IMR-90 (cell line): Measurements from ENCODE around the gene RTN3.

Experiments
- MAZ ChIP-seq: IDR thresholded peaks from 2 replicates; pipeline ENCODE4 v1.6.1; 2012; ENCODE audit warnings: low read depth, mild to moderate bottlenecking, low read length, improper control_type of control experiment, moderate library complexity, borderline replicate concordance
- NFE2L2 ChIP-seq: fragments of 150-350 bp; IDR thresholded peaks from 2 replicates; pipeline ENCODE4 v1.6.1; 2016; ENCODE audit warnings: low read depth, mild to moderate bottlenecking, low read length
- POLR2A ChIP-seq: IDR thresholded peaks from 2 replicates; pipeline ENCODE4 v1.6.1; 2012; ENCODE audit warnings: mild to moderate bottlenecking, low read depth, low read length
- RAD21 ChIP-seq: IDR thresholded peaks from 2 replicates; pipeline ENCODE4 v1.6.1; 2012; ENCODE audit warnings: low read length, improper control_type of control experiment
- SMC3 ChIP-seq: fragments of 150-350 bp; IDR thresholded peaks from 2 replicates; pipeline ENCODE4 v1.6.1; 2016; ENCODE audit warnings: low read depth, mild to moderate bottlenecking, antibody characterized with exemption, low read length, moderate library complexity
- USF2 ChIP-seq: fragments of 150-350 bp; IDR thresholded peaks from 2 replicates; pipeline ENCODE4 v1.6.1; 2017; ENCODE audit warnings: mild to moderate bottlenecking, antibody characterized with exemption, low read length, low read depth
- TF ChIP-seq, protein P1 (sequence below): conservative IDR thresholded peaks from 2 replicates; pipeline ENCODE4 v1.5.1; 2012; ENCODE audit warnings: mild to moderate bottlenecking, low read depth, low read length, improper control_type of control experiment

- no peak for TF ChIP-seq POLR2A
- TF ChIP-seq, protein P1, sequence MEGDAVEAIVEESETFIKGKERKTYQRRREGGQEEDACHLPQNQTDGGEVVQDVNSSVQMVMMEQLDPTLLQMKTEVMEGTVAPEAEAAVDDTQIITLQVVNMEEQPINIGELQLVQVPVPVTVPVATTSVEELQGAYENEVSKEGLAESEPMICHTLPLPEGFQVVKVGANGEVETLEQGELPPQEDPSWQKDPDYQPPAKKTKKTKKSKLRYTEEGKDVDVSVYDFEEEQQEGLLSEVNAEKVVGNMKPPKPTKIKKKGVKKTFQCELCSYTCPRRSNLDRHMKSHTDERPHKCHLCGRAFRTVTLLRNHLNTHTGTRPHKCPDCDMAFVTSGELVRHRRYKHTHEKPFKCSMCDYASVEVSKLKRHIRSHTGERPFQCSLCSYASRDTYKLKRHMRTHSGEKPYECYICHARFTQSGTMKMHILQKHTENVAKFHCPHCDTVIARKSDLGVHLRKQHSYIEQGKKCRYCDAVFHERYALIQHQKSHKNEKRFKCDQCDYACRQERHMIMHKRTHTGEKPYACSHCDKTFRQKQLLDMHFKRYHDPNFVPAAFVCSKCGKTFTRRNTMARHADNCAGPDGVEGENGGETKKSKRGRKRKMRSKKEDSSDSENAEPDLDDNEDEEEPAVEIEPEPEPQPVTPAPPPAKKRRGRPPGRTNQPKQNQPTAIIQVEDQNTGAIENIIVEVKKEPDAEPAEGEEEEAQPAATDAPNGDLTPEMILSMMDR = no peak
- TF ChIP-seq SMC3 = no peak
- peak; percentile 48; the same call in 1 of the 2 replicates for TF ChIP-seq MAZ
- no peak for TF ChIP-seq NFE2L2
- TF ChIP-seq USF2 = no peak
- no peak for TF ChIP-seq RAD21
These were observed 86.4 kb downstream of the RTN3 start for GRCh38 chr11:63767565-63768236.
